Astrocyte (in vitro differentiated cells and primary cell): ENCODE results near the gene EGR1. TPM values are rescaled to one million over a fixed set of nuclear protein-coding genes. Genes with fewer than 3 reads are reported as not detected.
A peak's percentile ranks its signal among the peaks of the same experiment; 100 is the strongest.

Source experiments
- DNase-seq: peaks from one replicate; pipeline ENCODE4 v3.0.0-alpha.2; 2010; ENCODE audit warnings: low read depth
- FAIRE-seq: peaks from 2 replicates; lab custom pipeline; 2011; peaks lifted over from hg19 to GRCh38; lab: Jason Lieb, UNC
- H2AFZ ChIP-seq: 2 replicates; pipeline ENCODE4 v1.6.0; 2012; ENCODE audit warnings: low read depth, low read length, inconsistent platforms
- H3K27ac ChIP-seq: 2 replicates; pipeline ENCODE4 v1.5.1; 2011; ENCODE audit warnings: low read depth, low read length, inconsistent platforms
- H3K27me3 ChIP-seq: 2 replicates; pipeline ENCODE4 v1.6.0; 2011; ENCODE audit warnings: low read length, inconsistent platforms; ENCODE audit not compliant: insufficient read depth
- H3K36me3 ChIP-seq: 2 replicates; pipeline ENCODE4 v1.5.1; 2011; ENCODE audit warnings: low read length, inconsistent platforms; ENCODE audit not compliant: insufficient read depth
- H3K4me1 ChIP-seq: 2 replicates; pipeline ENCODE4 v1.5.1; 2011; ENCODE audit warnings: low read length, inconsistent platforms; ENCODE audit not compliant: insufficient read depth
- H3K4me2 ChIP-seq: 2 replicates; pipeline ENCODE4 v1.6.0; 2012; ENCODE audit warnings: low read length, inconsistent platforms
- H3K4me3 ChIP-seq: 2 replicates; pipeline ENCODE4 v1.5.1; 2011; ENCODE audit warnings: low read depth, mild to moderate bottlenecking, low read length, inconsistent platforms; ENCODE audit not compliant: insufficient read depth
- H3K79me2 ChIP-seq: 2 replicates; pipeline ENCODE4 v1.6.0; 2012; ENCODE audit warnings: mild to moderate bottlenecking, low read length, inconsistent platforms; ENCODE audit not compliant: insufficient read depth
- H3K9ac ChIP-seq: 2 replicates; pipeline ENCODE4 v1.6.0; 2012; ENCODE audit warnings: mild to moderate bottlenecking, low read length, inconsistent platforms
- H3K9me3 ChIP-seq: 2 replicates; pipeline ENCODE4 v1.5.1; 2012; ENCODE audit warnings: low read depth, mild to moderate bottlenecking, low read length, inconsistent platforms; ENCODE audit not compliant: insufficient read depth
- H4K20me1 ChIP-seq: 2 replicates; pipeline ENCODE4 v1.6.0; 2012; ENCODE audit warnings: low read length, inconsistent platforms; ENCODE audit not compliant: insufficient read depth
- H3K27ac Mint-ChIP-seq: one replicate; pipeline ENCODE4 v1.8.0; 2021; ENCODE audit warnings: mild to moderate bottlenecking, mixed read lengths; ENCODE audit not compliant: unreplicated experiment
- H3K27me3 Mint-ChIP-seq: one replicate; pipeline ENCODE4 v1.8.0; 2021; ENCODE audit warnings: low read depth, mixed read lengths; ENCODE audit not compliant: unreplicated experiment
- H3K36me3 Mint-ChIP-seq: one replicate; pipeline ENCODE4 v1.8.0; 2021; ENCODE audit warnings: low read depth, mixed read lengths; ENCODE audit not compliant: unreplicated experiment
- H3K4me1 Mint-ChIP-seq: one replicate; pipeline ENCODE4 v1.8.0; 2021; ENCODE audit warnings: low read depth, mixed read lengths; ENCODE audit not compliant: unreplicated experiment
- H3K4me3 Mint-ChIP-seq: one replicate; pipeline ENCODE4 v1.8.0; 2021; ENCODE audit warnings: mild to moderate bottlenecking, moderate library complexity, mixed read lengths; ENCODE audit not compliant: unreplicated experiment
- H3K9me3 Mint-ChIP-seq: one replicate; pipeline ENCODE4 v1.8.0; 2021; ENCODE audit warnings: mild to moderate bottlenecking, mixed read lengths; ENCODE audit not compliant: unreplicated experiment
- EZH2 ChIP-seq: IDR thresholded peaks from 2 replicates; pipeline ENCODE4 v1.6.1; 2012; ENCODE audit warnings: mild to moderate bottlenecking, low read length, inconsistent platforms; ENCODE audit not compliant: insufficient read depth
- total RNA-seq: library from RNA; stranded (reverse); gene quantifications from 2 replicates; pipeline ENCODE4 v1.2.1, GENCODE V29; 2021
- TF ChIP-seq, protein P1 (sequence below): IDR thresholded peaks from 2 replicates; pipeline ENCODE4 v1.5.1; 2011; ENCODE audit warnings: low read depth, mild to moderate bottlenecking, inconsistent platforms, low read length, moderate library complexity; ENCODE audit not compliant: insufficient read depth

EGR1 gene
- total RNA-seq, 1 donor from 2014 or later = 31.5 TPM

DNA sequence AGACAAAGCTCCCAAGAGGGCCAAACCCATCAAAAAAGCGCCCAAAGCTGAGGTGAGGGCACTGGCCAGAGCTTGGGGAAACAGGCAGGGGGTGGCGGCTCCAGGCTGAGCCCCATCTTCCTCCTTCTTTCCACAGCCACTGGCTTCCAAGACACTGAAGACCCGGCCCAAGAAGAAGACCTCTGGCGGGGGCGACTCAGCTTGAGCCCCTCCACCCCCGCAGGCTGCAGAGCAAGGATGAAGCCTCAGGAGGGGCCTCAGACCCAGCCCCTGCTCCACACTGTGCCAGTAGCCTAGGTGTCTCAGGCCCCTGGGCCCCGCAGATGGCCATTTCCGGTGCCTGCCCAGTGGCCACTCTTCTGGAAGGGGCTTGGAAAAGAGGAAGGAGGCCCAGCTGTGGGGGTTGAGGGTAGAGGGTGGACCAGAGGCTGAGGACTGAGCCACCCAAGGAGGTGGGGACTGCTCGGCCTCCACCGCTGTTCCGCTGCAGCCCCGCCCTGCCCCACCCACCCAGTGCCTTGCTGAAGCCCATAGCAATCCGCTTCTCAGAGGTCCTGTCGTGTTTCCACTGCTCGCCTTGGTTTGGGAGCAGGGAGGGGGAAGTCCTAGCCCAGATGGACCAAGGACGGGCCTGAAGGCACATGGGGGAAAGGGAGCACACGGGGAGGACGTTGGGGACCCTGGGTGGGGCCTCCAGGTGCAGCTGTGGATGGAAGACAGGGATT lies 19.6 kb upstream of the EGR1 start:
- Histone ChIP-seq H4K20me1 (no peaks in the 10 kb centered on the region), H3K27me3 (no peaks in the 10 kb centered on the region), H3K4me2 (no peak overlapping the region), H3K79me2 (no peaks in the 10 kb centered on the region), H3K4me1 (peaks cover 4% of the 10 kb centered on the region), H2AFZ (no peak overlapping the region), H3K9ac (no peak overlapping the region), H3K4me3 (no peak overlapping the region), H3K9me3 (no peaks in the 10 kb centered on the region), H3K27ac (no peak overlapping the region), H3K36me3 (no peaks in the 10 kb centered on the region)
- FAIRE-seq (no peak), DNase-seq (no peak)
- no peaks in the 10 kb centered on the region for H3K9me3 Mint-ChIP-seq
- TF ChIP-seq EZH2 = no peak
- TF ChIP-seq, protein P1, sequence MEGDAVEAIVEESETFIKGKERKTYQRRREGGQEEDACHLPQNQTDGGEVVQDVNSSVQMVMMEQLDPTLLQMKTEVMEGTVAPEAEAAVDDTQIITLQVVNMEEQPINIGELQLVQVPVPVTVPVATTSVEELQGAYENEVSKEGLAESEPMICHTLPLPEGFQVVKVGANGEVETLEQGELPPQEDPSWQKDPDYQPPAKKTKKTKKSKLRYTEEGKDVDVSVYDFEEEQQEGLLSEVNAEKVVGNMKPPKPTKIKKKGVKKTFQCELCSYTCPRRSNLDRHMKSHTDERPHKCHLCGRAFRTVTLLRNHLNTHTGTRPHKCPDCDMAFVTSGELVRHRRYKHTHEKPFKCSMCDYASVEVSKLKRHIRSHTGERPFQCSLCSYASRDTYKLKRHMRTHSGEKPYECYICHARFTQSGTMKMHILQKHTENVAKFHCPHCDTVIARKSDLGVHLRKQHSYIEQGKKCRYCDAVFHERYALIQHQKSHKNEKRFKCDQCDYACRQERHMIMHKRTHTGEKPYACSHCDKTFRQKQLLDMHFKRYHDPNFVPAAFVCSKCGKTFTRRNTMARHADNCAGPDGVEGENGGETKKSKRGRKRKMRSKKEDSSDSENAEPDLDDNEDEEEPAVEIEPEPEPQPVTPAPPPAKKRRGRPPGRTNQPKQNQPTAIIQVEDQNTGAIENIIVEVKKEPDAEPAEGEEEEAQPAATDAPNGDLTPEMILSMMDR = no peak
- peaks cover 5% of the 10 kb centered on the region for H3K36me3 Mint-ChIP-seq
- H3K27ac Mint-ChIP-seq = no peak overlapping the region
- peaks cover 19% of the 10 kb centered on the region for H3K27me3 Mint-ChIP-seq
- no peaks in the 10 kb centered on the region for H3K4me1 Mint-ChIP-seq
- no peak overlapping the region for H3K4me3 Mint-ChIP-seq

DNA sequence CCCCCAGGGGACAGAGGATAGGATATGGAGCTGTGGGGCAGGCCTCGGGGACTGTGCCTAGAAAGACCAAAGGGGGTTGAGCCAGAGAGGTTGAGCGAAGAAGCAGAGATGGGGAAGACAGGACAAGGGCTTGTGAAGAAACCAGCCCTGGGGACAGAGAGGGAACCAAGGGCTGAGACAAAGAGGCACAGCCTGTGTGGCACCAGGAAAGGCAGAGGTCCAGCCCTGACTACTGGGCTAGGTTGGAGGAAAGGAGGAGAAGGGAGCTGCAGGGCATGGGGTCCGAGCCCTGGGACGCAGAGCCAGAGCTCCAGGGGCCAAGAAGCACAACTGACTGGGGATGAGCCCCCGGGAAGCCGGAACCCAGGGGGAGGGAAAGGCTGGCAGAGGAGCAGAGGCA lies 17.2 kb upstream of the EGR1 start:
- H3K27ac Mint-ChIP-seq = peak overlapping the region; percentile 34
- H3K4me2 ChIP-seq = no peak overlapping the region
- no peaks in the 10 kb centered on the region for H3K9me3 Mint-ChIP-seq

More for the DNA sequence above, 17.2 kb upstream of the EGR1 start:
- H4K20me1 ChIP-seq = no peaks in the 10 kb centered on the region
- H3K4me1 ChIP-seq = peaks cover 4% of the 10 kb centered on the region
- H2AFZ ChIP-seq = no peak overlapping the region
- no peaks in the 10 kb centered on the region for H3K4me1 Mint-ChIP-seq
- no peaks in the 10 kb centered on the region for H3K79me2 ChIP-seq
- TF ChIP-seq, protein P1 = no peak
- no peak for TF ChIP-seq EZH2
- FAIRE-seq = no peak
- H3K36me3 Mint-ChIP-seq = peaks cover 5% of the 10 kb centered on the region
- H3K4me3 Mint-ChIP-seq = no peak overlapping the region
- no peaks in the 10 kb centered on the region for H3K27me3 ChIP-seq
- peaks cover 28% of the 10 kb centered on the region for H3K27me3 Mint-ChIP-seq
- no peak overlapping the region for H3K27ac ChIP-seq
- no peaks in the 10 kb centered on the region for H3K36me3 ChIP-seq
- no peak for DNase-seq
- no peak overlapping the region for H3K4me3 ChIP-seq
- no peaks in the 10 kb centered on the region for H3K9me3 ChIP-seq
- no peak overlapping the region for H3K9ac ChIP-seq
